Hindlimb muscle (tissue), 1 donor: Measurements from ENCODE around the gene ANAPC10. TPM values are rescaled to one million over a fixed set of nuclear protein-coding genes. Genes with fewer than 3 reads are reported as not detected.
"Not testable (repeated sequence)": the region's sequence is repeated elsewhere in the genome, so short reads cannot be mapped to it uniquely, and the experiment has no call there.

Source experiments
- DNase-seq: peaks from one replicate; pipeline ENCODE4 v3.0.0-alpha.2; 2013
- polyA plus RNA-seq: library from polyadenylated mRNA; unstranded; fragments of 120-200 nt; gene quantifications from one replicate; pipeline ENCODE4 v1.2.1, GENCODE V29; 2013; ENCODE audit not compliant: insufficient read length

The ANAPC10 gene
- polyA plus RNA-seq, 1 donor: 14.7 TPM

GRCh38 chr4:145001635-145002034 lies 96.4 kb downstream of the ANAPC10 start:
- DNase-seq: no peak

GRCh38 chr4:145000656-145001055 lies 97.3 kb downstream of the ANAPC10 start:
- DNase-seq: not testable (repeated sequence)

- DNase-seq: no peak
These were observed 108.7 kb downstream of the ANAPC10 start for GRCh38 chr4:144989306-144989705.

GRCh38 chr4:144985531-144985930 lies 112.5 kb downstream of the ANAPC10 start:
- DNase-seq: no peak

- DNase-seq: no peak
These were observed 113.0 kb downstream of the ANAPC10 start for GRCh38 chr4:144985014-144985413.

GRCh38 chr4:144984241-144984640 lies 113.8 kb downstream of the ANAPC10 start:
- DNase-seq: no peak

GRCh38 chr4:144975718-144976117 lies 122.3 kb downstream of the ANAPC10 start:
- no peak for DNase-seq

- DNase-seq: no peak
These were observed 127.4 kb downstream of the ANAPC10 start for GRCh38 chr4:144970597-144970996.

- DNase-seq: no peak
These were observed 128.2 kb downstream of the ANAPC10 start for GRCh38 chr4:144969821-144970220.

- no peak for DNase-seq
These were observed 129.4 kb downstream of the ANAPC10 start for GRCh38 chr4:144968606-144969005.

- no peak for DNase-seq
These were observed 130.8 kb downstream of the ANAPC10 start for GRCh38 chr4:144967161-144967560.

GRCh38 chr4:144962300-144962699 lies 135.7 kb downstream of the ANAPC10 start:
- no peak for DNase-seq

- DNase-seq: no peak
These were observed 142.9 kb downstream of the ANAPC10 start for GRCh38 chr4:144955104-144955503.

- DNase-seq: no peak
These were observed 143.8 kb downstream of the ANAPC10 start for GRCh38 chr4:144954230-144954629.

GRCh38 chr4:144948421-144948820 lies 149.6 kb downstream of the ANAPC10 start:
- DNase-seq: no peak

GRCh38 chr4:144948009-144948408 lies 150.0 kb downstream of the ANAPC10 start:
- no peak for DNase-seq

Other genes starting within 250 kb of the ANAPC10 start
- gene ABCE1, start 115 bp upstream of the ANAPC10 start, polyA plus RNA-seq: 49.8 TPM
- 82.6 TPM for gene OTUD4, start 82.4 kb upstream of the ANAPC10 start, polyA plus RNA-seq